NCI-H226 (cell line): Measurements from ENCODE around the gene LPCAT4.
"Not testable (repeated sequence)": the region's sequence is repeated elsewhere in the genome, so short reads cannot be mapped to it uniquely, and the experiment has no call there.

ENCODE experiments used
- DNase-seq: peaks from one replicate; pipeline ENCODE4 v3.0.0-alpha.2; 2015

The LPCAT4 gene

GRCh38 chr15:34362047-34362773 is 4.8 kb downstream of the LPCAT4 start:
- DNase-seq = no peak

- no peak for DNase-seq
Observed at GRCh38 chr15:34361278-34361677, 5.7 kb downstream of the LPCAT4 start.

- DNase-seq = no peak
Observed at GRCh38 chr15:34360298-34360697, 6.7 kb downstream of the LPCAT4 start.

- DNase-seq = no peak
Observed at GRCh38 chr15:34359416-34359815, 7.6 kb downstream of the LPCAT4 start.

GRCh38 chr15:34358948-34359347 is 8.0 kb downstream of the LPCAT4 start:
- no peak for DNase-seq

GRCh38 chr15:34358367-34358766 is 8.6 kb downstream of the LPCAT4 start:
- DNase-seq = no peak

GRCh38 chr15:34357653-34358052 is 9.3 kb downstream of the LPCAT4 start:
- no peak for DNase-seq

GRCh38 chr15:34355241-34355640 is 11.8 kb downstream of the LPCAT4 start:
- no peak for DNase-seq

GRCh38 chr15:34354286-34354685 is 12.7 kb downstream of the LPCAT4 start:
- no peak for DNase-seq

- no peak for DNase-seq
Observed at GRCh38 chr15:34353627-34354026, 13.4 kb downstream of the LPCAT4 start.

- not testable (repeated sequence) for DNase-seq
Observed at GRCh38 chr15:34352996-34353395, 14.0 kb downstream of the LPCAT4 start.

GRCh38 chr15:34349769-34350168 is 17.2 kb downstream of the LPCAT4 start:
- no peak for DNase-seq

GRCh38 chr15:34348735-34349300 is 18.2 kb downstream of the LPCAT4 start:
- no peak for DNase-seq

- DNase-seq = no peak
Observed at GRCh38 chr15:34347951-34348638, 18.9 kb downstream of the LPCAT4 start.

GRCh38 chr15:34342737-34343575 is 24.0 kb downstream of the LPCAT4 start, which contains the start of the genes NOP10 and NUTM1:
Gene NOP10, minus strand, starts transcription at chr15:34343136. Its CDS starts 63 bp downstream, at chr15:34343073.
Gene NUTM1, plus strand, starts transcription at chr15:34343315. Its CDS starts 382 bp downstream, at chr15:34343697.
- DNase-seq = peak; percentile 55

- not testable (repeated sequence) for DNase-seq
Observed at GRCh38 chr15:34342213-34342736, 24.7 kb downstream of the LPCAT4 start.

GRCh38 chr15:34341381-34342212 is 25.4 kb downstream of the LPCAT4 start:
- DNase-seq = no peak

- DNase-seq = no peak
Observed at GRCh38 chr15:34339946-34340345, 27.1 kb downstream of the LPCAT4 start.

GRCh38 chr15:34338347-34338746 is 28.6 kb downstream of the LPCAT4 start:
- no peak for DNase-seq

GRCh38 chr15:34337557-34338306 is 29.3 kb downstream of the LPCAT4 start, which contains the start of gene SLC12A6:
Gene SLC12A6, minus strand, starts transcription at chr15:34337781. Its CDS starts 1,101 bp downstream, at chr15:34336680.
- peak; percentile 80 for DNase-seq
